Measurements from ENCODE around the gene MTO1.

DNA sequence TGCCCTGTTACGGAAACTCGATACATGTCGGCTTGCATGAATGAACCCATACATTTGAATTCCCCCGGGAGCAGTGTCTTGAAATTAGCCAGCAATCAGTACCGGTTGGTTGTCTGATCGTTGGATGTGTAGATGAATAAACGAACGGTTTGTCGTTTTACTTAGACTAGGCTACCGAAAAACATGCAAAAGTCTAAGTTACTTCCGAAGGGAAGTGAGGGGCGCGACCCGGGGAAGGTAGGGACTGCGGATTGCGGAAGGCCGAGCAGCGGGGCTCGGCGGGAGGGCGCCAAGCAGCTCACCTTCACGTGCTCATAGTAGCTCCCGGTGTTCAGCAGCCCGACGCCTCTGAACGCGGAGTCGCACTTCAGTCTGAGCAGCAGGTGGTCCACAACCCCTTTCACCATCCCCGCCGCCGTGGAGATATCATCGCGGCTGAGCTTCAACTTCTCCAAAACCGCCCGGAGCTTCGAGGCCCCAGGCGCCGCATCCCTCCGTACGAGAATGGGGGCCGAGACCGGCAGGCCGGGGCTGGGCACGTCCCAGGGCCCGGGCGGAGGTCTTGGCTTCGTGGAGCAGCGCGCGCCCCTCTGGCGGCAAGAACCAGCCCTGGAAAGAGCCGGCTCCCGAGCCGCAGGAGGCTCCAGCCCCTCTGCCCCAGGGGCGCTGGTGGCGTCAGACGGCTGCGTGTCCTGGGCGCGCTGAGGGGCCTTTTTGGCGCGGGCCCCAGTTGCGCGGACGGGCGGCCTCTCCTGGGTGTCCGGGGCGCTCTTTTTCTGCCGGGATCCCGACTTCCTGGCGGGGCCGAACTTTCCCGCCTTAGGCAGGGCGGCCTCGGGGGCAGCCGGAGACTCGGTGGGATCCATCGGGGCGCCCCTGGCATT, 10.1 kb upstream of the MTO1 start:
- TF ChIP-seq, protein P1, sequence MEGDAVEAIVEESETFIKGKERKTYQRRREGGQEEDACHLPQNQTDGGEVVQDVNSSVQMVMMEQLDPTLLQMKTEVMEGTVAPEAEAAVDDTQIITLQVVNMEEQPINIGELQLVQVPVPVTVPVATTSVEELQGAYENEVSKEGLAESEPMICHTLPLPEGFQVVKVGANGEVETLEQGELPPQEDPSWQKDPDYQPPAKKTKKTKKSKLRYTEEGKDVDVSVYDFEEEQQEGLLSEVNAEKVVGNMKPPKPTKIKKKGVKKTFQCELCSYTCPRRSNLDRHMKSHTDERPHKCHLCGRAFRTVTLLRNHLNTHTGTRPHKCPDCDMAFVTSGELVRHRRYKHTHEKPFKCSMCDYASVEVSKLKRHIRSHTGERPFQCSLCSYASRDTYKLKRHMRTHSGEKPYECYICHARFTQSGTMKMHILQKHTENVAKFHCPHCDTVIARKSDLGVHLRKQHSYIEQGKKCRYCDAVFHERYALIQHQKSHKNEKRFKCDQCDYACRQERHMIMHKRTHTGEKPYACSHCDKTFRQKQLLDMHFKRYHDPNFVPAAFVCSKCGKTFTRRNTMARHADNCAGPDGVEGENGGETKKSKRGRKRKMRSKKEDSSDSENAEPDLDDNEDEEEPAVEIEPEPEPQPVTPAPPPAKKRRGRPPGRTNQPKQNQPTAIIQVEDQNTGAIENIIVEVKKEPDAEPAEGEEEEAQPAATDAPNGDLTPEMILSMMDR (IDR thresholded peaks at IDR 0.05) = no peak
- TF ChIP-seq ZNF416 (CRISPR knock-in tag; IDR thresholded peaks at IDR 0.05) (no peak), SP1 (CRISPR knock-in tag; conservative IDR thresholded peaks at IDR 0.05) (peak; percentile 50; the same call in 1 of the 2 replicates), RELA (CRISPR knock-in tag; IDR thresholded peaks at IDR 0.05; ENCODE audit: borderline replicate concordance) (no peak), ZNF263 (CRISPR knock-in tag; IDR thresholded peaks at IDR 0.05; ENCODE audit: low read depth) (peak; percentile 63; the same call in 1 of the 2 replicates), ETV6 (CRISPR knock-in tag; IDR thresholded peaks at IDR 0.05) (peak; percentile 98), SMAD3 (CRISPR knock-in tag; IDR thresholded peaks at IDR 0.05; ENCODE audit: borderline replicate concordance) (peak; percentile 90; the same call in 1 of the 2 replicates)
- TF ChIP-seq, protein P2, sequence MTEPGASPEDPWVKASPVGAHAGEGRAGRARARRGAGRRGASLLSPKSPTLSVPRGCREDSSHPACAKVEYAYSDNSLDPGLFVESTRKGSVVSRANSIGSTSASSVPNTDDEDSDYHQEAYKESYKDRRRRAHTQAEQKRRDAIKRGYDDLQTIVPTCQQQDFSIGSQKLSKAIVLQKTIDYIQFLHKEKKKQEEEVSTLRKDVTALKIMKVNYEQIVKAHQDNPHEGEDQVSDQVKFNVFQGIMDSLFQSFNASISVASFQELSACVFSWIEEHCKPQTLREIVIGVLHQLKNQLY (CRISPR knock-in tag; IDR thresholded peaks at IDR 0.05) = no peak
- TF ChIP-seq, protein P3, sequence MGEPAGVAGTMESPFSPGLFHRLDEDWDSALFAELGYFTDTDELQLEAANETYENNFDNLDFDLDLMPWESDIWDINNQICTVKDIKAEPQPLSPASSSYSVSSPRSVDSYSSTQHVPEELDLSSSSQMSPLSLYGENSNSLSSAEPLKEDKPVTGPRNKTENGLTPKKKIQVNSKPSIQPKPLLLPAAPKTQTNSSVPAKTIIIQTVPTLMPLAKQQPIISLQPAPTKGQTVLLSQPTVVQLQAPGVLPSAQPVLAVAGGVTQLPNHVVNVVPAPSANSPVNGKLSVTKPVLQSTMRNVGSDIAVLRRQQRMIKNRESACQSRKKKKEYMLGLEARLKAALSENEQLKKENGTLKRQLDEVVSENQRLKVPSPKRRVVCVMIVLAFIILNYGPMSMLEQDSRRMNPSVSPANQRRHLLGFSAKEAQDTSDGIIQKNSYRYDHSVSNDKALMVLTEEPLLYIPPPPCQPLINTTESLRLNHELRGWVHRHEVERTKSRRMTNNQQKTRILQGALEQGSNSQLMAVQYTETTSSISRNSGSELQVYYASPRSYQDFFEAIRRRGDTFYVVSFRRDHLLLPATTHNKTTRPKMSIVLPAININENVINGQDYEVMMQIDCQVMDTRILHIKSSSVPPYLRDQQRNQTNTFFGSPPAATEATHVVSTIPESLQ (CRISPR knock-in tag; IDR thresholded peaks at IDR 0.05) = 0 out of 2 replicates have a peak, but pooled peaks have one; percentile 34
- TF ChIP-seq, protein P4, sequence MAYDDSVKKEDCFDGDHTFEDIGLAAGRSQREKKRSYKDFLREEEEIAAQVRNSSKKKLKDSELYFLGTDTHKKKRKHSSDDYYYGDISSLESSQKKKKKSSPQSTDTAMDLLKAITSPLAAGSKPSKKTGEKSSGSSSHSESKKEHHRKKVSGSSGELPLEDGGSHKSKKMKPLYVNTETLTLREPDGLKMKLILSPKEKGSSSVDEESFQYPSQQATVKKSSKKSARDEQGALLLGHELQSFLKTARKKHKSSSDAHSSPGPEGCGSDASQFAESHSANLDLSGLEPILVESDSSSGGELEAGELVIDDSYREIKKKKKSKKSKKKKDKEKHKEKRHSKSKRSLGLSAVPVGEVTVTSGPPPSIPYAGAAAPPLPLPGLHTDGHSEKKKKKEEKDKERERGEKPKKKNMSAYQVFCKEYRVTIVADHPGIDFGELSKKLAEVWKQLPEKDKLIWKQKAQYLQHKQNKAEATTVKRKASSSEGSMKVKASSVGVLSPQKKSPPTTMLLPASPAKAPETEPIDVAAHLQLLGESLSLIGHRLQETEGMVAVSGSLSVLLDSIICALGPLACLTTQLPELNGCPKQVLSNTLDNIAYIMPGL (CRISPR knock-in tag; IDR thresholded peaks at IDR 0.05) = peak; percentile 90

Data from WTC11 (cell line).